ENCODE measurements around the gene TTC38. TPM values are rescaled to one million over a fixed set of nuclear protein-coding genes. Genes with fewer than 3 reads are reported as not detected.

The TTC38 gene
- total RNA-seq, 4 donors from 2014 or later = 13.6 to 30.5 (median 19.5) TPM

DNA sequence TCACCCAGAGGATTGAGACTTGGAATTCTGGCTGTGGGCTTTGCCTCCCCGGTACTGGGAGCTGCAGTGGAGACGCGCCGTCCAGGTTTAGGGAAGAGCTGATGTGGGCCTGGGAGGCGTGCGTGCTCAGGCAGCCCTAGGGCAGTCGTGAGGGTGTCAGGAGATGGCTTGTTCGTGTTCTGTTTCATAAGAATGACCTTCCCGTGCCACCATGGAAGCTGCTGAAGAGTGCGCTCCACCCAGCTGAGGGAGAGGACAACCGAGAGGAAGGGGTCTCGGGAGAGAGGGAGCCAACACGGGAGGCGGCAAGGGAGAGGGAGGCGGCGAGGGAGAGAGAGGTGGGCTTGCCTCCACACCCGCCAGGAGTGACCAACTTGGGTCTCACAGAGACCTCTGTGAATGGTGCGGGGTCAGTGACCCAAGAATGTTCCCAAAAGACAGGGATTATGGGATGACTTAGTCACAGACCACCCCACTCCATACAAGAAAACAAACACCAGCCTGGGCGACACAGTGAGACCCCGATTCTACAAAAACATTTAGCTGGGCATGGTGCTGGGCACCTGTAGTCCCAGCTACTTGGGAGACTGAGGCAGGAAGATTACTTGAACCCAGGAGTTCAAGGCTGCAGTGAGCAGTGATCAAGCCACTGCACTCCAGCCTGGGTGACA, 53.0 kb downstream of the TTC38 start:
- H3K9me3 ChIP-seq = no peaks in the 10 kb centered on the region
- no peak overlapping the region for H3K4me3 ChIP-seq
- H3K27me3 ChIP-seq = no peaks in the 10 kb centered on the region
- H3K36me3 ChIP-seq = peaks cover 0 to 14% (median 0%) of the 10 kb centered on the region in 3 donors
- H3K4me1 ChIP-seq = no peaks in the 10 kb centered on the region
- intact Hi-C loops (cut with DNase I) = no loop called here
- 92 to 94% methylated on average over 5 to 19 of the region's 20 CpGs for WGBS, 2 donors
- TF ChIP-seq POLR2A (IDR thresholded peaks at IDR 0.05) (no peak), CTCF (IDR thresholded peaks at IDR 0.05) (no peak)
- no peak for DNase-seq
- no peak overlapping the region for H3K27ac ChIP-seq

DNA sequence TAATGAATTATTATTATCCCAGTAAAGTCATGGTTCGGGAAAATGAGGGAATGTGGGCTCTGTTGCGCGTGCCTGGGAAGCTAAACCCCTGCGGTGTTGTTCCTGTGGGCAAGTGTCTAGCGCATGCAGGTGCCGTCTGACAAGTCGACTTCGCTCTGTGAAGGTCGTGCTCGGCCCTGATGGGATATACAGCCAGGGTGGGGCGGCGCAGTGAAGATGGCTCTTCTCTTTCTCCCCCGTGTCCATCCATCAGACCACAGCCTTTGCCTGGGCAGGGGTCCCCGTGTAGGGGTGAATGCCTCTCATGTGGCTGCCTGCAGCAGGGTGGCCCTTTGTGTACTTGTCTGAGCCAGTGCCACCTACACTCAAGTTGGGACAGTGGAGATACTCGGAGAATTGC, 54.9 kb downstream of the TTC38 start:
- H3K9me3 ChIP-seq = no peaks in the 10 kb centered on the region
- H3K36me3 ChIP-seq = peaks cover 0 to 15% (median 0%) of the 10 kb centered on the region in 3 donors
- TF ChIP-seq CTCF (IDR thresholded peaks at IDR 0.05) = no peak
- TF ChIP-seq POLR2A (IDR thresholded peaks at IDR 0.05) = no peak
- no peak for DNase-seq
- intact Hi-C loops (cut with DNase I) = no loop called here
- H3K27ac ChIP-seq = no peak overlapping the region
- H3K4me3 ChIP-seq = no peak overlapping the region
- WGBS, 2 donors = 90 to 94% methylated on average over 5 to 15 of the region's 15 CpGs
- no peaks in the 10 kb centered on the region for H3K4me1 ChIP-seq
- no peaks in the 10 kb centered on the region for H3K27me3 ChIP-seq

DNA sequence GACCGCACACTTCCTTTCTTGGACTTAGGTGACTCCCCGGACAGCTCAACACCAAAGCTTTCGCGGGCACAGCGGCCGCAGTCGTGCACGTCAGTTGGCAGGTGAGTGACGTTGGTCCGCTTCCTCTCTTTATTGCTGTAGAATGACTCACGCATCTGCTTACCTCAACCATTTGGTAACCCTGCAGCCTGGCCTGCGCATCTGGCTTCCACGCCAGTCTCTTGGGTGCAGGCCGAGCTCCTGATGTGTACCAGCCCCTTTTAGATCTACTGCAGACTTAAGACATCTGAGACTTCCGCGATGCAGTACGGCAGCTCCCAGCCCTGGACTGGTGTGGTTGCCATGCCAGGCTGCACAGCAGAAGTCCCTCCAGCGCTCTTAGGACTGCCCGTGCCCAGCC, 55.4 kb downstream of the TTC38 start:
- Histone ChIP-seq H3K36me3 (peaks cover 0 to 13% (median 0%) of the 10 kb centered on the region in 3 donors), H3K4me3 (no peak overlapping the region), H3K27ac (no peak overlapping the region), H3K27me3 (no peaks in the 10 kb centered on the region), H3K9me3 (no peaks in the 10 kb centered on the region), H3K4me1 (no peaks in the 10 kb centered on the region)
- DNase-seq = no peak
- intact Hi-C loops (cut with DNase I) = no loop called here
- TF ChIP-seq CTCF (IDR thresholded peaks at IDR 0.05) (no peak), POLR2A (IDR thresholded peaks at IDR 0.05) (no peak)
- 93 to 95% methylated on average over 11 to 15 of the region's 19 CpGs for WGBS, 2 donors

GRCh38 chr22:46326066-46326680, 58.4 kb downstream of the TTC38 start:
- intact Hi-C loops (cut with DNase I) = no loop called here
- Histone ChIP-seq H3K27ac (no peak overlapping the region), H3K27me3 (no peaks in the 10 kb centered on the region), H3K36me3 (peaks cover 0 to 33% (median 0%) of the 10 kb centered on the region in 3 donors), H3K4me3 (no peak overlapping the region), H3K4me1 (no peaks in the 10 kb centered on the region), H3K9me3 (no peaks in the 10 kb centered on the region)
- no peak for TF ChIP-seq CTCF (IDR thresholded peaks at IDR 0.05)
- no peak for TF ChIP-seq POLR2A (IDR thresholded peaks at IDR 0.05)
- 79 to 86% methylated on average over 7 to 10 of the region's 23 CpGs for WGBS, 2 donors
- DNase-seq = no peak

- DNase-seq = no peak
- no peak for TF ChIP-seq POLR2A (IDR thresholded peaks at IDR 0.05)
- no peak for TF ChIP-seq CTCF (IDR thresholded peaks at IDR 0.05)
- Histone ChIP-seq H3K4me1 (no peaks in the 10 kb centered on the region), H3K9me3 (no peaks in the 10 kb centered on the region), H3K27ac (no peak overlapping the region), H3K27me3 (no peaks in the 10 kb centered on the region), H3K4me3 (no peak overlapping the region), H3K36me3 (peaks cover 0 to 33% (median 0%) of the 10 kb centered on the region in 3 donors)
- WGBS, 2 donors = 93 to 96% methylated on average over 8 to 11 of the region's 13 CpGs
- intact Hi-C loops (cut with DNase I) = no loop called here
These were observed 60.1 kb downstream of the TTC38 start for GRCh38 chr22:46327691-46328465.

Measured in esophagus squamous epithelium (tissue), 5 donors.